SK-N-SH (cell line): ENCODE measurements around the gene PHTF1. TPM values are rescaled to one million over a fixed set of nuclear protein-coding genes. Genes with fewer than 3 reads are reported as not detected.

ENCODE experiments used
- CTCF ChIA-PET: fragments of 300-600, 350-600 bp; formaldehyde crosslinking; extraction: SDS; loops from one replicate; lab custom pipeline; 2021; lab: Yijun Ruan, JAX
- POLR2A ChIA-PET: fragments of 350-600 bp; sonication (Branson Sonifier 250); formaldehyde crosslinking; extraction: SDS; loops from one replicate; lab custom pipeline; 2020; ENCODE audit warnings: antibody characterized with exemption, inconsistent platforms; lab: Yijun Ruan, JAX
- DNase-seq: peaks from one replicate; pipeline ENCODE4 v3.0.0; 2012
- H2AFZ ChIP-seq: fragments of 200-600 bp; sonication (generic); 2 replicates; pipeline ENCODE4 v1.8.1; 2016; ENCODE audit warnings: antibody characterized with exemption, mild to moderate bottlenecking, low read depth
- H3F3A ChIP-seq: fragments of 200-600 bp; sonication (generic); replicated peaks from 2 replicates; pipeline ENCODE3; 2016; ENCODE audit warnings: antibody characterized with exemption, mild to moderate bottlenecking; ENCODE audit not compliant: insufficient read depth
- H3K27ac ChIP-seq, 2 experiments: fragments of 200-500 bp in 1 of 2; fragments of 200-600 bp in 1 of 2; sonication (Bioruptor generic) in 1 of 2; sonication (generic), shearing (Covaris generic) in 1 of 2; 2 replicates each; pipeline versions ENCODE4 v1.5.1 to v1.6.1; 2014 to 2016; ENCODE audit warnings: low read depth in 2 of 2, inconsistent platforms in 1 of 2, low read length in 1 of 2, mild to moderate bottlenecking in 1 of 2, mixed read lengths in 1 of 2
- H3K27me3 ChIP-seq: fragments of 200-600 bp; sonication (generic), shearing (Covaris generic); 2 replicates; pipeline ENCODE4 v1.6.1; 2016; ENCODE audit warnings: mixed run types; ENCODE audit not compliant: insufficient read depth
- H3K36me3 ChIP-seq, 2 experiments: fragments of 200-500 bp in 1 of 2; fragments of 200-600 bp in 1 of 2; sonication (Bioruptor generic) in 1 of 2; sonication (generic) in 1 of 2; replicated peaks in 1 of 2; 2 replicates each; pipeline versions ENCODE3 to v1.5.1; 2014 to 2016; ENCODE audit warnings: low read length in 1 of 2, mild to moderate bottlenecking in 1 of 2; ENCODE audit not compliant: insufficient read depth in 2 of 2, control insufficient read depth in 1 of 2
- H3K4me1 ChIP-seq, 2 experiments: fragments of 200-500 bp in 1 of 2; fragments of 200-600 bp in 1 of 2; sonication (Bioruptor generic) in 1 of 2; sonication (generic), shearing (Covaris generic) in 1 of 2; 2 replicates each; pipeline versions ENCODE4 v1.5.1 to v1.6.1; 2014 to 2016; ENCODE audit warnings: low read depth in 1 of 2, low read length in 1 of 2, mixed run types in 1 of 2; ENCODE audit not compliant: insufficient read depth in 2 of 2, control insufficient read depth in 1 of 2
- H3K4me2 ChIP-seq: fragments of 200-600 bp; sonication (generic), shearing (Covaris generic); 2 replicates; pipeline ENCODE4 v1.6.1; 2017; ENCODE audit warnings: mixed run types
- H3K4me3 ChIP-seq, 2 experiments: fragments of 200-500 bp in 1 of 2; fragments of 200-600 bp in 1 of 2; sonication (Bioruptor generic) in 1 of 2; sonication (generic), shearing (Covaris generic) in 1 of 2; 2 replicates each; pipeline versions ENCODE4 v1.5.1 to v1.8.1; 2014 to 2016; ENCODE audit warnings: low read depth in 2 of 2, inconsistent platforms in 1 of 2, low read length in 1 of 2, mild to moderate bottlenecking in 1 of 2, mixed read lengths in 1 of 2, moderate library complexity in 1 of 2
- H3K79me2 ChIP-seq: fragments of 200-600 bp; sonication (generic); 2 replicates; pipeline ENCODE4 v1.8.1; 2017; ENCODE audit warnings: mild to moderate bottlenecking; ENCODE audit not compliant: insufficient read depth
- H3K9ac ChIP-seq: fragments of 200-600 bp; sonication (generic); 2 replicates; pipeline ENCODE4 v1.6.1; 2017; ENCODE audit warnings: mixed run types
- H3K9me2 ChIP-seq: fragments of 200-600 bp; sonication (generic); 2 replicates; pipeline ENCODE4 v1.6.1; 2017; ENCODE audit warnings: mixed run types
- H3K9me3 ChIP-seq: fragments of 200-600 bp; sonication (generic); 2 replicates; pipeline ENCODE4 v1.6.1; 2017; ENCODE audit warnings: mixed run types, mild to moderate bottlenecking, moderate library complexity
- H4K20me1 ChIP-seq: fragments of 200-600 bp; sonication (generic); 2 replicates; pipeline ENCODE4 v1.6.1; 2017; ENCODE audit warnings: mild to moderate bottlenecking, mixed run types; ENCODE audit not compliant: insufficient read depth
- CHD2 ChIP-seq: fragments of 150-350 bp; IDR thresholded peaks from 2 replicates; pipeline ENCODE4 v1.6.1; 2018; ENCODE audit warnings: low read length; ENCODE audit not compliant: partially characterized antibody
- EP300 ChIP-seq, 2 experiments: IDR thresholded peaks; 2 replicates each; pipeline versions ENCODE4 v1.4.0 to v1.6.1; 2012; ENCODE audit warnings: borderline replicate concordance in 1 of 2, low read depth in 1 of 2, low read length in 1 of 2
- EZH2phosphoT487 ChIP-seq: fragments of 200-600 bp; sonication (generic); IDR thresholded peaks from 2 replicates; pipeline ENCODE4 v1.6.1; 2017; ENCODE audit warnings: low read depth, mixed run types, mild to moderate bottlenecking, antibody characterized with exemption, moderate library complexity, borderline replicate concordance
- FOXJ3 ChIP-seq: sonication (generic); formaldehyde crosslinking; IDR thresholded peaks from 2 replicates; pipeline ENCODE4 v1.5.1; 2020; ENCODE audit warnings: mild to moderate bottlenecking, missing genetic modification reagents
- GABPA ChIP-seq: IDR thresholded peaks from 2 replicates; pipeline ENCODE4 v1.4.0; 2012; ENCODE audit warnings: low read depth, mild to moderate bottlenecking
- MAX ChIP-seq: IDR thresholded peaks from 2 replicates; pipeline ENCODE4 v1.4.0; 2012; ENCODE audit warnings: low read depth
- MXI1 ChIP-seq: IDR thresholded peaks from 2 replicates; pipeline ENCODE4 v1.6.1; 2012; ENCODE audit warnings: mild to moderate bottlenecking, low read depth, low read length, improper control_type of control experiment
- RAD21 ChIP-seq: IDR thresholded peaks from 2 replicates; pipeline ENCODE4 v1.6.1; 2012; ENCODE audit warnings: mild to moderate bottlenecking, low read length
- RCOR1 ChIP-seq: fragments of 150-350 bp; IDR thresholded peaks from 2 replicates; pipeline ENCODE4 v1.6.1; 2017; ENCODE audit warnings: antibody characterized with exemption, low read length
- REST ChIP-seq: IDR thresholded peaks from 2 replicates; pipeline ENCODE4 v1.6.1; 2012; ENCODE audit warnings: mild to moderate bottlenecking, low read depth, low read length, moderate library complexity
- SIN3A ChIP-seq: IDR thresholded peaks from 2 replicates; pipeline ENCODE4 v1.6.1; 2012; ENCODE audit warnings: low read depth, mild to moderate bottlenecking, low read length, moderate library complexity, borderline replicate concordance
- TCF12 ChIP-seq: IDR thresholded peaks from 2 replicates; pipeline ENCODE4 v1.4.0; 2012
- TEAD4 ChIP-seq: IDR thresholded peaks from 2 replicates; pipeline ENCODE4 v1.4.0; 2012; ENCODE audit warnings: mild to moderate bottlenecking, borderline replicate concordance; ENCODE audit not compliant: insufficient read depth
- YY1 ChIP-seq: IDR thresholded peaks from 2 replicates; pipeline ENCODE4 v1.4.0; 2012; ENCODE audit warnings: low read depth, mild to moderate bottlenecking
- WGBS: methylation state at CpG from one replicate; pipeline ENCODE4 v1.1.6; 2017; ENCODE audit warnings: low lambda C conversion rate; 5-methylcytosine and 5-hydroxymethylcytosine counted together
- polyA plus RNA-seq, 3 experiments: library from polyadenylated mRNA; depleted of rRNA; stranded (reverse); fragments of >200 nt; gene quantifications; 2 replicates each; pipeline ENCODE4 v1.2.3, GENCODE V29; 2012
- TF ChIP-seq, protein P1 (sequence below): fragments of 200-600 bp; sonication (generic); IDR thresholded peaks from 2 replicates; pipeline ENCODE4 v1.6.1; 2017; ENCODE audit warnings: antibody characterized with exemption, mild to moderate bottlenecking, moderate library complexity
- TF ChIP-seq, protein P2 (sequence below): IDR thresholded peaks from 2 replicates; pipeline ENCODE4; 2012

The PHTF1 gene
- polyA plus RNA-seq, 1 of the 3 experiments (the other 2 are of a cell fraction), result 10.8 TPM

GRCh38 chr1:113684153-113684541 is 75.1 kb downstream of the PHTF1 start:
- no peak overlapping the region for H3K9ac ChIP-seq
- H3K9me2 ChIP-seq, result no peaks in the 10 kb centered on the region
- peaks cover 10% of the 10 kb centered on the region for H3F3A ChIP-seq
- no peak overlapping the region for H3K4me2 ChIP-seq
- peak overlapping the region; percentile 34 to 72 for H3K27ac ChIP-seq
- no peak overlapping the region for H2AFZ ChIP-seq
- CTCF ChIA-PET, result interaction anchor here (1.2 to 4.0 kb wide), 2 partner anchors 543 to 611 kb away, joined by 3 to 14 read pairs; partner anchors contain the start of gene LRIG2
- peaks cover 19 to 49% of the 10 kb centered on the region in 2 experiments for H3K36me3 ChIP-seq
- TF ChIP-seq CHD2 (peak; percentile 27), EZH2phosphoT487 (no peak), FOXJ3 (CRISPR knock-in tag) (no peak), MAX (peak; percentile 30; the same call in 1 of the 2 replicates), GABPA (no peak), RAD21 (no peak), REST (no peak), YY1 (no peak), TEAD4 (no peak), RCOR1 (no peak; the same call in 1 of the 2 replicates), EP300 (IDR thresholded peaks at IDR 0.05; ENCODE audit: borderline replicate concordance in 1 of 2, low read depth in 1 of 2, low read length in 1 of 2) (peak in 1 of 2 experiments; percentile 27; a peak in 1 of 4 replicates), TCF12 (no peak), SIN3A (no peak), MXI1 (peak; percentile 62; the same call in 1 of the 2 replicates)
- TF ChIP-seq, protein P1, sequence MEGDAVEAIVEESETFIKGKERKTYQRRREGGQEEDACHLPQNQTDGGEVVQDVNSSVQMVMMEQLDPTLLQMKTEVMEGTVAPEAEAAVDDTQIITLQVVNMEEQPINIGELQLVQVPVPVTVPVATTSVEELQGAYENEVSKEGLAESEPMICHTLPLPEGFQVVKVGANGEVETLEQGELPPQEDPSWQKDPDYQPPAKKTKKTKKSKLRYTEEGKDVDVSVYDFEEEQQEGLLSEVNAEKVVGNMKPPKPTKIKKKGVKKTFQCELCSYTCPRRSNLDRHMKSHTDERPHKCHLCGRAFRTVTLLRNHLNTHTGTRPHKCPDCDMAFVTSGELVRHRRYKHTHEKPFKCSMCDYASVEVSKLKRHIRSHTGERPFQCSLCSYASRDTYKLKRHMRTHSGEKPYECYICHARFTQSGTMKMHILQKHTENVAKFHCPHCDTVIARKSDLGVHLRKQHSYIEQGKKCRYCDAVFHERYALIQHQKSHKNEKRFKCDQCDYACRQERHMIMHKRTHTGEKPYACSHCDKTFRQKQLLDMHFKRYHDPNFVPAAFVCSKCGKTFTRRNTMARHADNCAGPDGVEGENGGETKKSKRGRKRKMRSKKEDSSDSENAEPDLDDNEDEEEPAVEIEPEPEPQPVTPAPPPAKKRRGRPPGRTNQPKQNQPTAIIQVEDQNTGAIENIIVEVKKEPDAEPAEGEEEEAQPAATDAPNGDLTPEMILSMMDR, result no peak
- TF ChIP-seq, protein P2, sequence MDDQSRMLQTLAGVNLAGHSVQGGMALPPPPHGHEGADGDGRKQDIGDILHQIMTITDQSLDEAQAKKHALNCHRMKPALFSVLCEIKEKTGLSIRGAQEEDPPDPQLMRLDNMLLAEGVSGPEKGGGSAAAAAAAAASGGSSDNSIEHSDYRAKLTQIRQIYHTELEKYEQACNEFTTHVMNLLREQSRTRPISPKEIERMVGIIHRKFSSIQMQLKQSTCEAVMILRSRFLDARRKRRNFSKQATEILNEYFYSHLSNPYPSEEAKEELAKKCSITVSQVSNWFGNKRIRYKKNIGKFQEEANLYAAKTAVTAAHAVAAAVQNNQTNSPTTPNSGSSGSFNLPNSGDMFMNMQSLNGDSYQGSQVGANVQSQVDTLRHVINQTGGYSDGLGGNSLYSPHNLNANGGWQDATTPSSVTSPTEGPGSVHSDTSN, result no peak
- no peaks in the 10 kb centered on the region for H3K79me2 ChIP-seq
- no peaks in the 10 kb centered on the region for H3K9me3 ChIP-seq
- no peak overlapping the region for H3K4me3 ChIP-seq
- DNase-seq, result peak; percentile 51
- POLR2A ChIA-PET, result no interaction called here
- WGBS, result 46% methylated on average over 6 of the region's 6 CpGs
- no peaks in the 10 kb centered on the region for H4K20me1 ChIP-seq
- no peaks in the 10 kb centered on the region for H3K27me3 ChIP-seq
- peaks cover 0 to 9% of the 10 kb centered on the region in 2 experiments; a peak in 2 of 4 replicates for H3K4me1 ChIP-seq
